HUES6 (cell line): ENCODE measurements around the gene GGACT.
A peak's percentile ranks its signal among the peaks of the same experiment; 100 is the strongest.
"Not testable (repeated sequence)": the region's sequence is repeated elsewhere in the genome, so short reads cannot be mapped to it uniquely, and the experiment has no call there.

Experiments
- H3K27ac ChIP-seq: 2 replicates; pipeline ENCODE4 v1.7.0; 2013; ENCODE audit warnings: low read depth, mild to moderate bottlenecking, low read length, inconsistent platforms
- H3K27me3 ChIP-seq: 2 replicates; pipeline ENCODE4 v1.6.1; 2013; ENCODE audit warnings: low read length; ENCODE audit not compliant: control insufficient read depth, insufficient read depth
- H3K36me3 ChIP-seq: 2 replicates; pipeline ENCODE4 v1.6.1; 2013; ENCODE audit warnings: low read length; ENCODE audit not compliant: control insufficient read depth, insufficient read depth
- H3K4me1 ChIP-seq: 2 replicates; pipeline ENCODE4 v1.6.1; 2013; ENCODE audit warnings: low read length; ENCODE audit not compliant: control insufficient read depth, insufficient read depth
- H3K4me3 ChIP-seq: 2 replicates; pipeline ENCODE4 v1.5.1; 2013; ENCODE audit warnings: low read depth, low read length
- H3K9ac ChIP-seq: one replicate; pipeline ENCODE4 v1.6.1; 2013; ENCODE audit warnings: mild to moderate bottlenecking, low read length
- H3K9me3 ChIP-seq: 2 replicates; pipeline ENCODE4 v1.6.1; 2013; ENCODE audit warnings: low read depth, low read length; ENCODE audit not compliant: control insufficient read depth, insufficient read depth

The GGACT gene

DNA sequence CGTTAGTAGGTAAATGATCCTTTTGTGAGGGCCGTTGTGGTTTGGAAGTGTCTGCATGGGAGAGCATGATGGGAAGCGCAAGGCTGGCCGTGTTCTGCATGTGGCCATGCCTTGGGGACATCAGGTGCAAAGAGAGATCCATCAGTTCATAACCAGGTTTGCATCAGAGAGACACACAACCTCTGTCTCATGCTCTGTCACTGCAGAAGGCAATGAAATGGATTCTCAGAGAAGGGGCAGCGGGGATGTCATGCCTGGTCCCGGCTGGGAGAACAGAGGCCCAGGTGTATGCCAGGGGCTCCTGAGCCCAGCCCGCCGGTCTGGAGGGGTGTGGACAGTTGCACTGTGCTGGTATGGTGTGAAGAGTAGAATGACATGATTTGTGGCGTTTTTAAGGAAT, 60.2 kb downstream of the GGACT start:
- H3K9ac ChIP-seq: no peak overlapping the region
- H3K4me1 ChIP-seq: peaks cover 35% of the 10 kb centered on the region
- H3K9me3 ChIP-seq: no peaks in the 10 kb centered on the region
- peaks cover 14% of the 10 kb centered on the region; the same call in 1 of the 2 replicates for H3K36me3 ChIP-seq
- no peak overlapping the region for H3K27ac ChIP-seq
- H3K4me3 ChIP-seq: no peak overlapping the region
- no peaks in the 10 kb centered on the region for H3K27me3 ChIP-seq

DNA sequence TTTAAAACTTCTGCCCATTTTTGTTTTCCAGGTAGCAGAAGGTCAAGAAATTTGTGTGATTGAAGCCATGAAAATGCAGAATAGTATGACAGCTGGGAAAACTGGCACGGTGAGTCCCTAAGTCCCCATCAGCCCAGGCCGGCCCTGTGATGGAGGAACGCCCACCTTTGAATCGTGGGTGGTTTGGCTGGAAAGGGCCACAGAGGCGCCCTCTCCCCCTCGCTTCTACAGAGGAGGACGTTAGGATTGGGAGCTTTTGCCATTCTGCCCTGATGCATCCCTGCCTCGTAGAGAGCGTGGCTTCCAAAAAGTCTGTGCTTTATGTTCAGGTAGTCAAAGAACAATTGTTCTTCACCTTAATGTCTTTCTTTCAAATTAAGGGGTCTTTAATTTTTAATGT, 60.9 kb downstream of the GGACT start:
- Histone ChIP-seq H3K4me1 (peaks cover 37% of the 10 kb centered on the region), H3K9me3 (no peaks in the 10 kb centered on the region), H3K4me3 (no peak overlapping the region), H3K27ac (no peak overlapping the region), H3K27me3 (no peaks in the 10 kb centered on the region), H3K36me3 (peaks cover 14% of the 10 kb centered on the region; the same call in 1 of the 2 replicates), H3K9ac (no peak overlapping the region)

DNA sequence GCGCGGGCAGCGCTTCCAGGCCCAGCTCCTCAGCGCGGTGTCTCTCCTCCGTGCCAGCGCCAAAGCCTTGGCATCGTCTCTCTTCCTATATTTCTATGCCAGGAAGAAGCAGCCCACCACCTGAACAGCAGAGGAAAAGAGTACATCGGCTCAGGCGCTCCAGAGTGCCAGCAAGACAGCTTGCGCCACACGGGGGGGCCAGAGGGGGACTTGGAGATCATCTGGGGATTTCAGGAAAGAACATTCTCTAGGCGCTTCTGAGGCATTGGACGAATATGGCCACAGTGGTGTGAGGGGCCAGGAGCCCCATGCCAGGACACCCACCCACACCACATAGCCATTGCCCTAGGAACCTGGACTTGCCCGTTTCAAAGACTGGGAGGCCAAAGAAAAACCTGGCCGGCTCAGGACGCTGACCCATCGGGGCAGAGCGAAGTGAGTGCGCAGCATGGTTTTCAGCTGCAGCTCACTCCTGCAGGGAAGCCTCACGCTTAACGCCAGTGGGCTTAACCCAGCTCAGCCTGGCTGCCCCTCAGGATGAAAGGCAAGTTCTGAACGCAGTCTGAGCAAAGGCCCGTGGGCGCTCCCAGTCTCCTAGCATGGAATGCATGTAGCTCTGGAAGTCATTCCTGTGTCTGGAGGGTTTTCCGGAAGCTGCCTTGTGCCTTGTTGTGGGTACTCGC, 62.1 kb downstream of the GGACT start:
- Histone ChIP-seq H3K4me3 (no peak overlapping the region), H3K4me1 (peaks cover 48% of the 10 kb centered on the region), H3K27me3 (no peaks in the 10 kb centered on the region), H3K9ac (peak overlapping the region; percentile 32), H3K36me3 (peaks cover 14% of the 10 kb centered on the region; the same call in 1 of the 2 replicates), H3K27ac (no peak overlapping the region), H3K9me3 (no peaks in the 10 kb centered on the region)

DNA sequence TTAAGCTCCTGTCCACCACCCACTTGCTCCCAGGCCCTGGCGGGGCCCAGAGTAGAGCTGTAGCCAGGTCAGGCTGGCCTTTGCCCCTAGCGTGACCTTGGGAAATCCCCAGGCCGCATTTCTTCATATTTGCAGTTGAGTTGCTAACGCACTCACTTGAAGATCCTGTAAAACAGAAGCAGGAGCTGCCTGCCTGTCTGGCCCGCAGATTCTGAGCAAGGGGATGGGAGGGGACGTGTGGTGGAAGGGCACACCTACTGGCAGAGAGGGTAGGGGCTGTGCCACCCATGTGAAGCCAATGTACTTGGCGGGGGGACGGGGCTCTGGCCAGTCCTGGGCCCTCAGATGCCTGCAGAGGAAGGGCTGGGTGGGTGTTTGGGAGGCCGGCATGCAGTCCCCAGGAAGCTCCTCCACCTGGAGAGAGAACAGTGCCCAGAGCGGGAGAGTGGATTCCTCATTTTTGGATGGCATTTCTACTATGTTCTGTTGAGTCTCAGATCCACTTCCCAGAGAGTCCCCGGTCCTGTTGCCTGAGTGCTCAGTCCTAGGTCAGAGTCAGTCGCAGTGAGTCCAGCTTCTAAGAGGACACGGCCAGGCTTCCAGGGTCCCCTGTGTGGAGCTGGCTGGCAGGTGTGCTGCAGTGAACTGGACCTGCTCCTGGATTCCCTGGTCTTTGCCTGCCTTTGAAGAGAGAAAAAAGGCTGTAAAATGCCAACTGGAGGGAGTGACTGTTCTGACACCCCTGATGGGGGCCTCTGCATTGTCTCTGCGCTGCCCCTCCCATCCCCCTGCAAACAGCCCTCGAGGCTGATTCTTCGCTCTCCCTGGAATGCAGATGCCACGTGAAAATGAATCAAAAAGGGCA, 62.9 kb downstream of the GGACT start:
- Histone ChIP-seq H3K9ac (peak overlapping the region; percentile 32), H3K4me3 (no peak overlapping the region), H3K27me3 (no peaks in the 10 kb centered on the region), H3K27ac (no peak overlapping the region), H3K4me1 (peaks cover 51% of the 10 kb centered on the region), H3K36me3 (peaks cover 14% of the 10 kb centered on the region; the same call in 1 of the 2 replicates), H3K9me3 (no peaks in the 10 kb centered on the region)

DNA sequence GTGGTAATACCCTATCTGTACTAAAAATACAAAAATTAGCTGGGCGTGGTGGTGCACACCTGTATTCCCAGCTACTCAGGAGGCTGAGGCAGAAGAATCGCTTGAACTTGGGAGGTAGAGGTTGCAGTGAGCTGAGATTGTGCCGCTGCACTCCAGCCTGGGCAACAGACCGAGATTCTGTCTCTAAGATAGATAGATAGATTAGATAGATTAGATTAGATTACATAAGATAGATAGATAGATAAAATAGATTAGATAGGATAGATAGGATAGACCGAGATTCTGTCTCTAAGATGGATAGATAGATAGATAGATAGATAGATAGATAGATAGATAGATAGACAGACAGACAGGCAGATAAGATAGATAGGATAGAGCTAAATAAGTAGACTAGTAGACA, 63.9 kb downstream of the GGACT start:
- peaks cover 13% of the 10 kb centered on the region; the same call in 1 of the 2 replicates for H3K36me3 ChIP-seq
- not testable (repeated sequence) for H3K9ac ChIP-seq, H3K4me3 ChIP-seq, H3K27ac ChIP-seq, H3K27me3 ChIP-seq, H3K9me3 ChIP-seq
- peaks cover 41% of the 10 kb centered on the region for H3K4me1 ChIP-seq

DNA sequence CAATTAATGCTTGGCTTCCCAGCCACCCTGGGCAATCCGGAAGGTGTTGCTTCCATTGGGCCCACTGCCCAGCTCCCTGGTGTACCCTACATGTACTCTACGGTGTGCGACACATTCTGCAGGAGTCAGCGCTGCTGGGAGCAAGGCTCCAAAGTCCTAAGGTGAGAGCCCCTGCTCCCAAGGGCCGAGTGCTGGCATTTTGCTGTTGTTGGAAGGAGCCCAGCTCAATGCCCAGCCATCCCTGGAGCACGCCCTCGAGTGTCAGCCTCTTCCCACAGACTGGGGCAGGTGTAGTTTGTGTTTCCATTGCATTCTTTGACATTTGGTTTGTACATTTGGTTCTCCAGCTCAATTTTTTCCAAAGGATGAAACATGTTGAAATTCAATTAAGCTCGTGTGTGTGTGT, 64.6 kb downstream of the GGACT start:
- peaks cover 6% of the 10 kb centered on the region; the same call in 1 of the 2 replicates for H3K36me3 ChIP-seq
- no peak overlapping the region for H3K27ac ChIP-seq
- H3K27me3 ChIP-seq: no peaks in the 10 kb centered on the region
- no peaks in the 10 kb centered on the region for H3K9me3 ChIP-seq
- H3K9ac ChIP-seq: no peak overlapping the region
- H3K4me3 ChIP-seq: no peak overlapping the region
- peaks cover 41% of the 10 kb centered on the region for H3K4me1 ChIP-seq

DNA sequence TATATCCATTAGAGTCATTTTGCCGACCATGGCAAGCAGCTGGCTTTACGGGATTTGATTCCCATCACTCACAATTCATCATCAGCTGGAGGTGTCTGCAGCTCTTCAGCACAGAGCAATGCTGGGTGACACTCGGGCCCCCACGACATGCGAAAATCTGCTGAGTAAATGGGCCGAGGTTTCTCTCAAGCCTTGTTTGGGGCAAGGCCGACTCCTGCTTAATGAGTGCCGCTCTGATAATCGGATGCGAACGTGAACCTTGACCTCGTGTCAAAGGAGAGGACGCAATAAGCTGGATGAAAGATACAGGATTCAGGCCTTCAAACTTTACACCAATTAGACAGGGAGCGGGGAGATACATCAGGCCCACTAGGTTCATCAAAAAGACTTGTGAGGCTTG, 65.2 kb downstream of the GGACT start:
- Histone ChIP-seq H3K4me3 (no peak overlapping the region), H3K27me3 (no peaks in the 10 kb centered on the region), H3K36me3 (peaks cover 2% of the 10 kb centered on the region; the same call in 1 of the 2 replicates), H3K27ac (no peak overlapping the region), H3K4me1 (peaks cover 45% of the 10 kb centered on the region), H3K9ac (no peak overlapping the region), H3K9me3 (no peaks in the 10 kb centered on the region)

DNA sequence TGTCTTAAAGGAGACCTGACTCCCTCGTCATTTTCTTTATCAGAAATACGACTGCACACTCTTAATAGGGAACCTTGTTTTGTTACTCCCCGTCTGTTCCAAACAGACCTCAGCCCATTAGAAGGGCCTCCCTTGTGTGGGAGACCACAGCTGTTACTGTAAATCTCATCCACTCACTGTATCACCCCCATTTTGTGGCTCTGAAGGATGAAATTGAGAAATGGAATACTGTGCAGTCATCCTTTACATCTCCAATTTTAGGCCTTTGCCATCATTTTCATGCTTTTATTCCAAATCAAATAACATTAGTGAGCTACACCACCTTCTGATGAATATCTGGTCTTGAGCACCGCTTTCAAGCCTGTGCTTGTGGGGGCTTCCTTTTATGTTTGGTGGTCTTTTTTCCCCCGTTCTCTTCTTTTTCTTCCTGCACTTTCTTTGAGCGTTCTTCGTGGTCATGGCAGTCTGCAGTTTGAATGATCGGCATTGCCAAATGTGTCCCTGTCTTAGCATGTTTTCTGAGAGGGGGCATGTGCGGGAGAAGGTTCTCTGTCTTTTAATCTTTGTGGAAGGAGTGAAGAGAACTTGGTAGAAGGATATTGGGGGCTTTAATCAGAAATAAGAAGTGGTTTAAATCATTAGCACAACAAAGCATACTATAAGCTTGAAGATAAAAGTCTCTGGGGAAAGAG, 65.8 kb downstream of the GGACT start:
- Histone ChIP-seq H3K36me3 (no peaks in the 10 kb centered on the region; the same call in 1 of the 2 replicates), H3K9me3 (no peaks in the 10 kb centered on the region), H3K27ac (no peak overlapping the region), H3K9ac (no peak overlapping the region), H3K27me3 (no peaks in the 10 kb centered on the region), H3K4me3 (no peak overlapping the region), H3K4me1 (peaks cover 51% of the 10 kb centered on the region)

DNA sequence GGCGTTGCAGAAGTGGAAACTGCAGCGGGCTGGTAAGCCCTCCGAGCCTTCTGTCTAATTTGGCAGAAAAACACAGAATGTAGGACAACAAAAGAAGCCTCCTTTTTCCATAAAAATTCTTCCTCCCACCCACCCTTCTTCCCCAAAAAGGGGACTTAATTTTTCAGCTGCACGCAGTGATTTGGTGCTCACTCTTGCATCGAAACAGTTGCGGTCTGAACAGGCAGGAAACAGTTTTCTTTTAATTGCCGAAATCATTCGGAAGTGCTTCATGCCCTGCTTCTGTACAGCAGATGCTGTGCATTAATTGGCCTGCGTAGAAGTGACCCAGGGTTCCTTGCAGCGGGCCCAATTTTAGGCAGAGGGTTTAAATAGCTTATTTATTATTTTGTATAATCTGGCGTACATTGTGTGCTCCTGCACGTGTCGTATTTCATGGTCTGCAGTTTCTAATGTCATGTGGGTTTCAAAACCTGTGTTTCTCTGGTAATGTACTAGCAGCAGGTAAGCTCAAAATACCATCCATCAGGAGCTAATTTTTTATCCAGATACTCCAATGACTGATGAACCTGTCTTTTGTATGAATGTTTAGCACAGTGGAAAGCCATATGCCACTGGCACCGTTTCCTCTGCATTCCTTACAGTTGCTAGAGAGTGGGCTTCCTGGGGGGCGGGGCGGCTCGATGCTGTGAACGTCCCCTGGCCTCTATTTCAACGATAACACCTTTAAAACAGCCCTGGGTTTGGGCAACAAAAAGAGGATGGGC, 66.6 kb downstream of the GGACT start:
- no peak overlapping the region; the same call in 1 of the 2 replicates for H3K27ac ChIP-seq
- H3K9ac ChIP-seq: peak overlapping the region; percentile 13
- H3K36me3 ChIP-seq: no peaks in the 10 kb centered on the region; the same call in 1 of the 2 replicates
- no peak overlapping the region for H3K4me3 ChIP-seq
- no peaks in the 10 kb centered on the region for H3K9me3 ChIP-seq
- H3K4me1 ChIP-seq: peaks cover 59% of the 10 kb centered on the region
- H3K27me3 ChIP-seq: no peaks in the 10 kb centered on the region
